ENCODE data around the gene C1orf210. TPM values are rescaled to one million over a fixed set of nuclear protein-coding genes. Genes with fewer than 3 reads are reported as not detected.

The C1orf210 gene
- total RNA-seq, 1 donor from 2014 or later: not detected

DNA sequence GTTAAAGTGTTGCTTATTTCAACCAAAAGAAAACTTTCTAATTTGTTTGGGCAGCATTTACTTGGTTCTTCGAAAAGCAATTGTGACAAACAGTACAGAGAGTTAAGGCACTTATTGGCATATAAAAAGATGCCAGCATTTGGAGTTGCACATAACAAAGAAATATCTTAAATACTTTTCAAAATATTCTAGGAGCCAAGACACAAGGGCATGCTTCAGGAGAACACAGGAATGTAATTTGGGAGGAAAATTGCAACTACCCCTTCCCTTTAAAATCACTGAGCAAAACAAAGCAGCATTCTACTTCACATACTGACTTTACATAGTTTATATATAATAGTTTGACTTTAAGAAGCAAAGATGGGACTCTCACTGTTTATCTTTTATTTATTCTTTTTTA lies 10.8 kb upstream of the C1orf210 start:
- intact Hi-C loops (cut with micrococcal nuclease): no loop called here

DNA sequence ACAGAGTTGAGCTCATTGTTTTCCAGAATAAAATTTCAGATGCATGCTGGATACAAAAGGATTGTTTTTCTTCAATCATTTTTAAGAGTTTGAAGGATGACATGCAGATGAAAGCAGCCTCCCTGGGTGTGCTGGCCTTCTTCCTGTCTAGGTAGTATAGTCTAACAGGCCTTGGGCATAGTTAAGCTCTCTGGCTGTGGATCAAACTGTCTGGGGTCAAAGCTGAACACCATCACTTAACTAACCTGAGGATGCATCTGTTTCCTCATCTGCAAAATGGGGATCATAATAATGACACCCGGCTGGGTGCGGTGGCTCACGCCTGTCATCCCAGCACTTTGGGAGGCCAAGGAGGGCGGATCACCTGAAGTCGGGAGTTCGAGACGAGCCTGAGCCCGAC lies 9.4 kb upstream of the C1orf210 start:
- intact Hi-C loops (cut with micrococcal nuclease): no loop called here

DNA sequence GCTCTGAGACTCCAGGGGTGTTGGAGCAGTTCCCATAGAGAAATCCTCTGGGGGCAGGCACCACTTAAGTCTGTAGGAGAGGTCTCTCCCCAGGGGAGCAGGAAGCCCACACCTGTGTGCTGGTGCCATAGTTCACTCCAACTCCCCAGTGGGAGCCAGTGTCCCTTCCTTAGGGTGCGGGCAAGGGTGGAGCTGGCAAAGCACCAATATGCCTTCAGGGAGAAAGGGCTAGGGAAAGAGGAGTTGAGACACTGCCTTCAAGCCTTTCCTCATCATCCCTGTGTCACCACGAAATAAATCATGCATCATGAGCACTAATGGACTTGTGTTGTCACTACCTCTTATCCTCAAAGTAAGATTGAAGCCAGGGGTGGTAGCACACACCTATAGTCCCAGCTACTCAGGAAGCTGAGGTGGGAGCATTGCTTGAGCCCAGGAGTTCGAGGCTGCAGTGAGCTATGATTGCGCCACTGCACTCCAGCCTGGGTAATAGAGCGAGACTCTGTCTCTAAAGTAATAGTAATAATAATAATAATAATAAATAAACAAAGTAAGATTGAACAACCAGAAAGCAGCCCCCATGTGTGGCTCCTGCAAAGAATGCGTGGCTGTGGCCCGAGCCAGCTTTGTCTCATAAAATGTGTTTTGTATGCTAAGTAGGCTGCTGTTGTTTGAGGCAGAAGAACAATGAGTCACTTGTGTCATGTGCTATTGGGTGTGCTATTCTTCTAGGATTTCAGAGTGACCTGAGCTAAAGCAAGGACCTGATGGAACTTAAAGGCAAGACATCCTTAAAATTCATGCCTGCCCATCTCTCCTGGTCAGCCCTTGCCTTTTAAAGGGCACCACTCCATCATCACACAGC lies 8.7 kb upstream of the C1orf210 start:
- intact Hi-C loops (cut with micrococcal nuclease): no loop called here

DNA sequence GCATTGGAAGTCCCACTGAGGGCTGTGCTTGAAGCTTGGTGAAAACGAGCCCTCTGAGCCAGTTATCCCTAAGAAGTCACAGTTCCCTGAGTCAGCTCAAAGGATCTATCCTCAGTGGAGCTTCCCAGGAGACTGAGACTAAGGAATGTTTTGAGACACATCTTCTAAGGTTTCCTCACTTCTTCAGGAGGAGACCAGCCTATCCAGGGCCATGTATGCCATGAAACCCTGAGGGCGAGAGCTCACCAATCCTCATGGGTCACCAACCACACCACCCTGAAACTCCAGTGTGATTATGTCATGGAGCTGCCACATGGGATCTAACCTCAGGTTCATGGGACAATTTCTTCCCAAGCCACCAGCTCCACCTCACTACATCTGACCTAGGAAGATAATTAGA lies 7.8 kb upstream of the C1orf210 start:
- intact Hi-C loops (cut with micrococcal nuclease): no loop called here

DNA sequence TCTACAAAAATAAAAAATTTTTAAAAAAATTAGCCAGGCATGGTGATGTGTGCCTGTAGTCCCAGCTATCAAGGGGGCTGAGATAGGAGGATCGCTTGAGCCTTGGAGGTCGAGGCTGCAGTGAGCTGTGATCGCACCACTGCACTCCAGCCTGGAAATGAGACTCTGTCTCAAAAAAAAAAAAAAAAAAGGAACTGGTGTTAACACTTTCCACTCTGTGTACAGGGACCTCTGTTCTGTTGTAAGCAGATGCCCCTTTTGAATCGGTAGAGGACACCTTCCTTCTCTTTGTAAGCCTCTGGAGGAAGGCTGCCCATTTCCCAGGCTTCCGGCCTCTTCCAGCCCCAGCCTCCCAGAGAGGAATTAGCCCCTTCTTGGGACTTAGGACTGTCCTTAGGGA lies 7.3 kb upstream of the C1orf210 start:
- intact Hi-C loops (cut with micrococcal nuclease): no loop called here

DNA sequence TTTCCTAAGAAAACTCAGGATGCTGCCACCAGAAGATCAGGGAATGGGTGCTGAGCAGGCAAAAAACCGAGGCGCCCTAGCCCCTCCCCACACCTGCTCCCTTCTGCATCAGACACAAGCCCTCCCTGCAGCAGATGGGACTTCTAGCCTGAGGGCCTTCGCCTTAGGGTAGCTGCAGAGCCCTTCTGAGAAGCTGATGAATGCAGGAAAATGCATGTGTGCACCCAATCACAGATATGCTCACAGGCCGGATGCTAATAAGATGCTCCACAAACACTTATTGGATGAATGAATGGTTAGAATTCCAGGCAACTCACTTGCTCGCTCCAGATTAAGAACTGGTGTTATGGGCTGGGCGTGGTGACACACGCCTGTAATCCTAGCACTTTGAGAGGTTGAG lies 6.8 kb upstream of the C1orf210 start:
- intact Hi-C loops (cut with micrococcal nuclease): no loop called here

DNA sequence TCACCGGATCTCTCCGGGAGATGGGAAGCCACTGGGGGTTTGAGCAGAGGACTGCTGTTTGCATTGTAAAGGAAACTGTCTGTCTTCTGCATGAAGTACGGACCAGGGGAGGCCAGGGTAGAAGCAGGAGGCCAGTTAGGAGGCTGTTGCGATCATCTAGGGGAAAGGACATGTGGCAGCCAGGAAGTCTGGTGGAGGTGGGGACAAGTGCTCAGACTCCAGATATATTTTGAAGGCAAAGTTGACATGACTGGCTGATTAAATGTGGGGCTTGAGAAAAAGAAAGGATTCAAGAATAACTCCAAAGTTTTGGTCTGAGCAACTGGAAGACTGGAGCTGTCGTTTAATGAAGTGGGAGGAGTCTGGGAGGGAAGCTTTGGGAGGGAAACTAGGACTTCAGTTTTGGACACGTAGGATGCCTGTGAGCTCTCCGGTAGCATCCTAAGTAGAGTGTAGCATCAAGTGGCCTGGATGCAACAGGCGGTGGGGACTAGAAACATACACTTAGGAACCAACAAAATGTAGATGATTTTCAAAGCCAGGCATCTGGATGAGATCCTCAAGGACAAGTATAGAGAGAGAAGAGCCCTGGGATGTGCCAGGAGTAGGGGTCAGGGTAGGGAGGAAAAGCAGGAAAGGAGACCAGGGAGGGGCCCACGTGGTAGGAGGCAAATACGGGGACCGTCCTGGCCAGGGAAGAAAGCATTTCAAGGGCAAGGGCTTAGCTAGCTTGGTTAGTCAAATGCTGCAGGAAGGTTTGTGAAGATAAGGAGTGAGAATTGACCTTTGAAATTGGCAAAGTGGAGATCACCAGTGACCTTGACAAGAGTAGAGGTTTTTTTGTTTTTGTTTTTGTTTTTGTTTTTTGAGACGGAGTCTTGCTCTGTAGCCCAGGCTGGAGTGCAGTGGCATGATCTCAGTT lies 3.7 kb upstream of the C1orf210 start:
- intact Hi-C loops (cut with micrococcal nuclease): no loop called here

DNA sequence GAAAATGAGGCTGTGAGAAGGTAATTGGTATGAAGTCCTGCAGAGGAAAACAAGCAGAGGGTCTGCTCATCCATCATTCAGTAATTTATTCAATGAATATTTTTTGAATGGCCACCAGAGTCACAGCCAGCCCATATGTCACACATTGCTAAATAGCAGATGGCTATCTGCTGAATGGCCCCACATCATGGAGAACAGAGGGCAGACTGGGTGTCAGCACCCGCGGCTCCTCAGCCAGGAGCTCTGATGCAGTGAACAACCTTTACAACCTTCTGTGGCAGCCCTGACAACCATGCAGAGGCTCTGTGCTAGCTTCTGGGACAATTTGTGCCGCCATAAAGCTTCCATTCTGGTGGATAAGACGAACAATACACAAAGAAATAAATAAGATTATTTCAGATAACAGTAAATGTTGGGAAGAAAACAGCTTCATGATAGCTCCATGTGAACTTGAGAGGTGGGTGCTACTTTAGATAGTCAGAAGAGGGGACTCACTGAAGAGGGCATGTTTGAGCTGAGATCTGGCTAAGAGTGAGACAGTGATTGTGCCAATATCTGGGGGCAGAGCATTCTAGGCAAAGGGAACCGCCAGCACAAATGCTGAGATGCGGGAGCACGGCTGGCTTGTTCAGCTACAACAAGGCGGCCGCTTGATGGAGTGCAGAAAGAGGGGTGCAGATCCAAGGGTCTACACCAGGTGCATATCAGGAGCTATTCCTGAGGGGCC lies 2.8 kb upstream of the C1orf210 start:
- intact Hi-C loops (cut with micrococcal nuclease): no loop called here

DNA sequence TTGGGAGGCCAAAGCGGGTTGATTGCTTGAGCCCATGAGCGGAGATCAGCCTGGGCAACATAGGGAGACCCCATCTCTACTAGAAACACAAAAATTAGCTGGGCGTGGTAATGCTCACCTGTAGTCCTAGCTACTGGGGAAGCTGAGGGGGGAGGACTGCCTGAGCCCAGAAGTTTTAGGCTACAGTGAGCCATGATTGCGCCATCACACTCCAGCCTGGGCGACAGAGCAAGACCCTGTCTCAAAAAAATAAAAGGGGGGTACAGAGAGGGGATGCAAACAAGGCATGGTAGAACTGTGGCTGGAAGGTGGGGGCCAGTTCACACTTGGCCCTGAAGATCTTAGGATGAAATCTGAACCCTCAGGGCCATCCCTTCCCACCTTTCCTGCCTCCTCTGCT lies 1.2 kb upstream of the C1orf210 start:
- intact Hi-C loops (cut with micrococcal nuclease): no loop called here

DNA sequence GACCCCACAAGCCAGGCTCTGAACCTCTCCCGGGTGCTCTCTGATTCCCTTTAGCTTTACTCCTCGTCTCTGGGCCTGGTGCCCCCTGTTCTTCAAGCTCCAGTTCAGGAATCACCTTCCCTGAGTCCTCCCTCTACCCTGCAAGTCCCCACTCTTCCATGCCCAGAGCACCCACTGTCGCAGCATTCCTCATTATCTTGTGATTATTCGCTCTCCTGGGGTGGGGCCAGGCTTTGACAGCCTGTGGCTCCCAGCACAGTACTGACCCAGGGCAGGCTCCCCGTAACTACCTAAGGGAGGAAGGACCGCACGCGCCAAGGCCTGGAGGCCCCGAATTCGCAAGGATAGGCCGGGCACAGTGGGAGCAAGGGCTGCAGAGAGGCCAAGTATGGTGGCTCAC lies 734 bp upstream of the C1orf210 start:
- intact Hi-C loops (cut with micrococcal nuclease): no loop called here

DNA sequence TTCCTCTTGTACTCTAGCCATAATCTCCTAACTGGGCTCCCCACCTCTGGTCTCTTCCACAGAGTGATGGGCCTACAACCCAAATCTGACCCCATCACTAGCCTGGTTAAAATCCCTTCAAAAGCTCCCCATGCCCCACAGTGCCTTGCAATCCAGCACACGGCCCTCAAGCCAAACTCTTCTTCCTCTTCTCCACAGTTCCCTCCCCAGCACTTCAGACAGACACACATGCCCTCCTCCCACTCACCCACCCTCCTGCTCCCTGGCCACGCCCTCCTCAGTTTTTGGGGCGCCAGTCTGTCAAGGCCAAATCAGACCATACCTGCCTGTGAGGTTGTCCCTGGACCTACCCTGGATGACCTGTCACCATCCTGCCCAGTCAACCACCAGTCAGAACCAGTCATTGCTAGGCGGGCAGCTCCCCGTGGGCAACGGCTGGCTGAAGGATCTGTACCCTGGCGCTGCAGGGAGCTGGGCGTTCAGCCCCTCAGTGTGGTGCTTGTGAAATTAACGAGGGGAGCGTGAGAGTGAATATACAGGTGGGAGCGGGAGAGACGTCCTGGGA lies 753 bp downstream of the C1orf210 start:
- intact Hi-C loops (cut with micrococcal nuclease): no loop called here

DNA sequence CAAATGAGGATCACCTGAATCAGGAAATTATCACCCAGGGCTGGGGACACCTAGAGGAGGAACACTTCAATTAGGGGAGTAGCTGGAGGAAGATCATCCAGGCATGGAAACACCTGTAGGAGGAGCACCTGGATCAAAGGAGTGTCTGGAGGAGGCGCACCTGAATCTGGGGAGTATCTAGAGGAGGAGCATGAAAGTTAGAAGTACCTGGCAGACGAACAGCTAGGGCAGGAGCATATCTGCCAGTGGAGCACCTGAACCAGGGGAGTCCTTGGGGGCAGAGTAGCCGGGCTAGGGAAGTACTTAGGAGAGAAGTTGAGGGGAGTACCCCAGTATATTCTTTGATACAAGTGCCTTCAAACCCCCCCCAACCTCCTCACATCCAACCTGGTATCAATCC lies 1.3 kb downstream of the C1orf210 start:
- intact Hi-C loops (cut with micrococcal nuclease): no loop called here

DNA sequence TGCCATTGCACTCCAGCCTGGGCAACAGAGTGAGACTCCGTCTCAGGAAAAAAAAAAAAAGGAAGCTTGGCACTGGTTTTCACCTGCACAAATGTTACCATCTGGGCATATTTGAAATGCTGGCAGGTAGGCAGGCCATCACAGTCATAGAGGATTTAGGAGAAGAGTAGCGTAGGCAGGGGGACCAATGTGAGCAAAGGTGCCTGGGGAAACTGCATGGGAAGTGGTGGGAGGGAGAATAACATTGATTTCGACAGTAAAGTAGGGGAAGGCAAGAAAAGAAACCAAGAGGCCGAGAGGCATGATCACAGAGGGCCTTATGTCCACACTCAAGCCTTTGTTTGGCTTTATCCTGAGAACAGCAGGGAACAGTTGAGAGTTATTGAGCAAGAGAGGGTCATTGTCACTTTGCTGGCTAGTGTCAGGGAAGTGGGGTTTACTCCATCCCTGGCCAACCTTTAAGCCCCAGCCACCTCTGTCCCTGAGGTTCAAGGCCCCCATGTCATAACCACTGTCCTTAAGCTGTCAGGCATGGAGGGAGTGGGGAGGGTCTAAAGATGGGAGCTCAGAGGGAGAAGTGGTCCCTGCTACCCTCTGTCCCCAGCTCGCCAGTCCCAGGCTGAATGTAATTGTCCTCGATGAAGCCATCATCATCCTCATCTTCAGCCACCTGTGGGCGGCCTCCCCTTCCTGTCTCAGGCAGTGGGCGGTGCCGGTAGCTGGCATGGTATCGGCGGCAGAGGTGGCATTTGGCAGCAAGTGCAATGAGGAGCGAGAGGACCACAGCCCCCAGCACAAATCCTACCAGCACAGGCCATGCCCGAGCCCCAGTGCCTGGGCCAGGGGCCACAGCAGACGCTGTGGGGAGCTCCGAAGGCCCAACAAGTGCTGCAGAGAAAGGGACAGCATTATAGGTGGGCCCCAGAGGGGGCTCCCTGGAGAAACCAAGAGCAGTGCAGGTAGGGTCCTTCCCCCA lies 2.9 kb downstream of the C1orf210 start:
- intact Hi-C loops (cut with micrococcal nuclease): no loop called here

DNA sequence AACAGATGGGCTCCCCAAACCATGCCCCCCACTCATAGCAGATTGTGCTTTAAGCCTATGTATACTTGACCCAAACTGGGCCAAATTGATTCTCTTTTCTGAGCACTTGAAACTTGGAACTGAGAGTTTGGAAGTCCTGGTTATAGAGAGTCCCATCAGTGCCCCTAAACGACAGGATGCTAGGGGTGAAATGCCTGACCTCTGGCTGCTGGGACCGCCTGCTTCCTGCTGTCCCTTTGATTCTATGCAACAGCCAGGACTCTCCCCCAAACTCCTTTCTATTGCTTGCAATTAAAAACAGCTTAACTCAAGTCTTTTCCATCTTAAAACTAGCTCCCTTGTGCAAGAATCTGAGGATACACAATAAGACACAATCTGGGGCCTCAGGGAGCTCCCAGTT lies 4.7 kb downstream of the C1orf210 start:
- intact Hi-C loops (cut with micrococcal nuclease): no loop called here

DNA sequence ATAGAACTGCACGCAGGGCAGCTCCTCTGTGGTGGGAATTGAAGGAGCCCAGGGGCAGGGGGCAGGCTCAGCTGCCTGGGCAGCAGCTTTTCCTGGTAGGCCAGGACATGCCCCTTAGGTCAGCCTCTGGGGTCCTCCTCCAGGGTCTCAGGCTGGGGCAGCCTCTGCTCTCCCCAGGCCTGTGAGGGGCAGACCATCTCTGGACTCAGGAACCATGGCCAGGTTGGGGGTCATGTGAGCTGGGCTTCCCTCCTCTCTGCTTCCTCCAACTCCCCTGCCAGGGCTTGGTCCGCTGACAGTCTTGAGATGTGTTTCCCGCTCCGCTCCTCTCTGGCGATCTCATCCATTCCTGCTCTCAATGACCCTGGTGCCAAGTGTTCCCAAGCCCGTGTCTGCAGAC lies 5.7 kb downstream of the C1orf210 start:
- intact Hi-C loops (cut with micrococcal nuclease): no loop called here

DNA sequence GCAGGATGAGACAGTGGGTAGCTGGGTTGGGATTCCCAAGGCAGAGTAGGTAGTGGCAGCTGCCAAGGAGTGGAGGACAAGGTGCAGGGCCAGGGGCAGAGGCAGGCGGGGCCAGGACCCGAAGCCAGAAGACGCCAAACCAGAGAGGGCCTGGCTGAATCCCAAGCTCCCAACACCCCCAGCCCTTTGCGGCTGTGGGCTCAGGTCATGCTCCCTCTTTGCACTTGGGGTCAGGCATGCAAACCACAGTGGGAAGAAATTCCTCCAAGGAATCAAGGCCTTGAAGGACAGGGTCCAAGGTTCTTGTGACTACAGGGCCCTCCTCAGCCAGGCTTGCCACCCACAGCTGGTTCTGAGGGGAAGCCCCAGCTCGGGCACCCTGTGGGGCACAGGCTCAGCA lies 6.2 kb downstream of the C1orf210 start:
- intact Hi-C loops (cut with micrococcal nuclease): no loop called here

DNA sequence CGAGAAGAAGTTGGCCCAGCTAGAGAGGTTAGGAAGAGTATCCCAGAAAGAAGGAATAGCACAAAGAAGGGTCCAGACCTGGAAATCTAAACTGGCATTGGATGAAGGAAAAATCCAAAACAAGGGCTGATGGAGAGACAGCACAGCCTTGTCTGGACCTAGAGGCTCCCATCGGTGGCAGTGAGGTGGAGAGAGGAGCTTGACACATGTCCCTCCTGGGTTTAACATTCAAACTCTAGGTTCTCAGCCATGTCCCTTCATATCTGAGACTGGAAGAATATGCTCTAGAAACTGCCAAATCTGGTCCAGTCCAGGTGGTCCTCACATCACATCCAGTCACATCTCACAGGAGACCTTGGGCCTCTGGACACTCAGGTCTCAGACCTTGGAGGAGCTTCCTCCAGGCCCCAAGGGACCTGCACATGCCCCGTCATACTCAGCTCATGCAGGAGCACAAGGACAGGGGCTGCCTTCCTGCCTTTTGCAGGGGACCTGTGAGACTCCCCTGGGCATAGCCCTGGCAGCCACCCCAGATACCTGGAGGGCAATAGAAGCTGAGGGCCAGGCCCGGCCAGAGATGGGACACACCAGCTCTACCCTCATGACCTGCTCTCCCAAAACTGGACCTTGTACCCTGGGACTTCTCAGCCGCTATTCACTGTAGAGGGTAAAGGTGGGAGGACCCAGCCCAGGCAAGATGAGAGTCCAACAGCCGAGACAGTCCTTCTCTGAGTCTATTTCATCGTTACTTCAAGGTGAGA lies 8.1 kb downstream of the C1orf210 start:
- intact Hi-C loops (cut with micrococcal nuclease): no loop called here

DNA sequence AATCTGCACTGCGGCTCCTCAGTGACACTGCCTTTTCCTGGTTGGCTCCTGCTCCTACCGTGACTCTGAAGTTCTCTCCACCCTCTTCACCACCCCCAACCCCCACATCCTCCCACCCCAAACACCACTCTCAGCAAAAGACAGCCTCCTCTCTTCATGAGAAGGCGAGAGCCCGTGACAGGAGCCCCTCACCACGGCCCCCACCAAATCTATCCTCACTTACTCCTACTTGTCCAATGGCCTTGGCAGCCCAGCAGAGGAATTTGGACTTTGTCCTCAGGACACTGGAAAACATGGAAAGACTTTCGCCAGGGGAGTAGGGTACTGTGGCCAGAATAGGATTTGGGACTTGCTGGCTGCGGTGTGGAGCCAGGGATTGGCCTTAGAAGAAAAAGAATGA lies 8.7 kb downstream of the C1orf210 start:
- intact Hi-C loops (cut with micrococcal nuclease): no loop called here

DNA sequence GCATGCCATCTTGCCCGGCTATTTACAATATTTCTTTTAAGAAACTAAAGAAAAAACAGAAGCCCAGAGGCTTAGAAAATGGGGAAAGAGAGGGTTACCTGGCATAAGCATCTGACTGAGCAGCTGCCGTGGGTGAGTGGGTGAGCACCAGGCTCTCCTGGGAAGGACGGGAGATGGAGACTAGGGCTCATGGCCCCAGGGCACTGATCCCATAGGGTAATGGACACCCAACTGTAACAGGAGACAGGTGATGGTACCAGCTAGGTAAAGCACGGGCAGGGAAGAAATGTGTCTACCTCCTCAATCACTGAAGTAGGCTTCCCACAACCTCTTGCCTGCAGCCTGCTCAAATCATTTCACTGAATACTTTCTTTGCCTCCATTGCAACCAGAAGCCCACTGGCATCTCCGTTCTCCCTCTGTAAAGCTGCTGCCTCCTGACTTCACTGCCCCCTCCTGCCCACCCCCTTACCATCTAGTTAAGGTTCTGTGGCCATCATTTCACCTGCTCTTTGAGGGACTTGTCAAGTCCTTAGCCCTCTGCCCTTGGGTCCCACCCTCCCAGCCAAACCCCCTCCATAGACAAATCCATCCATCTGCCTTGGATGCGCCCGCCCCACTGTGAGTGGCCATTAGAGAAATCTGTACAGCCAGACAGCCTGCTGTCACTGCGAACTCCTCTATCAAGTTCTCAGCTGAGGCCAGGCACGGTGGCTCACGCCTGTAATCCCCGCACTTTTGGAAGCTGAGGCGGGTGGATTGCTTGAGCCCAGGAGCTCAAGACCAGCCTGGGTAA lies 9.4 kb downstream of the C1orf210 start:
- intact Hi-C loops (cut with micrococcal nuclease): no loop called here

Measured in T-helper 2 cell treated with Interferon-gamma antibody and Interleukin-4, amounts not matched to agents 100 ng/mL and 5 ng/mL, for 36 hours (primary cell).